ENCODE results near the gene BCAP29. TPM values are rescaled to one million over a fixed set of nuclear protein-coding genes. Genes with fewer than 3 reads are reported as not detected.

The BCAP29 gene
- total RNA-seq, 1 experiment from 2014 or later, result 35.3 TPM

DNA sequence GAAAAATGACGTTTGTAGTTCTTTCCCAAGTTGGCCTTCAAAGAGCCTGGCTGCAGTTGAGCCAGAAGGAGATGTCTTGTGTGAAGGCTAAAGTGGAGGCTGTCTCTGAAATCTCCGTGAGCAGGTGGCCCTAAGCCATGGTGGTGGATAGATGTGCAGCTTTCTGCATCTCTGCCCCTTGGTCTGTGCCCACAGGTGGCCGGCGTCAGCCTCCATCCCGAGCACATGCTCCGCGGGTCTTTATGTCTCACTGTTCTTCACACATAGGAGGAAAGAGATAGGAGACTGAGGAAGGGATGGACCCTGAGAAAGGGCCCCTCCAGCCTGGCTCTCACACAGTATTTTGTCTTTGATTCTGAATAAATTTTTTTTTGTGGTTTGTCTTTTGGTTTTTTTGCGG, 50.3 kb downstream of the BCAP29 start:
- TF ChIP-seq, protein P1, sequence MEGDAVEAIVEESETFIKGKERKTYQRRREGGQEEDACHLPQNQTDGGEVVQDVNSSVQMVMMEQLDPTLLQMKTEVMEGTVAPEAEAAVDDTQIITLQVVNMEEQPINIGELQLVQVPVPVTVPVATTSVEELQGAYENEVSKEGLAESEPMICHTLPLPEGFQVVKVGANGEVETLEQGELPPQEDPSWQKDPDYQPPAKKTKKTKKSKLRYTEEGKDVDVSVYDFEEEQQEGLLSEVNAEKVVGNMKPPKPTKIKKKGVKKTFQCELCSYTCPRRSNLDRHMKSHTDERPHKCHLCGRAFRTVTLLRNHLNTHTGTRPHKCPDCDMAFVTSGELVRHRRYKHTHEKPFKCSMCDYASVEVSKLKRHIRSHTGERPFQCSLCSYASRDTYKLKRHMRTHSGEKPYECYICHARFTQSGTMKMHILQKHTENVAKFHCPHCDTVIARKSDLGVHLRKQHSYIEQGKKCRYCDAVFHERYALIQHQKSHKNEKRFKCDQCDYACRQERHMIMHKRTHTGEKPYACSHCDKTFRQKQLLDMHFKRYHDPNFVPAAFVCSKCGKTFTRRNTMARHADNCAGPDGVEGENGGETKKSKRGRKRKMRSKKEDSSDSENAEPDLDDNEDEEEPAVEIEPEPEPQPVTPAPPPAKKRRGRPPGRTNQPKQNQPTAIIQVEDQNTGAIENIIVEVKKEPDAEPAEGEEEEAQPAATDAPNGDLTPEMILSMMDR (IDR thresholded peaks at IDR 0.05; ENCODE audit: insufficient read depth in 1 of 2, low read depth in 1 of 2, low read length in 1 of 2, severe bottlenecking in 1 of 2, unreplicated experiment in 1 of 2), result no peak
- intact Hi-C loops (cut with micrococcal nuclease; ENCODE audit: unreplicated experiment), result no loop called here
- H3K36me3 Mint-ChIP-seq (ENCODE audit: insufficient read depth, unreplicated experiment), result no peaks in the 10 kb centered on the region
- no peaks in the 10 kb centered on the region; the same call in 1 of the 2 replicates for H3K36me3 ChIP-seq (ENCODE audit: control insufficient read depth, insufficient read depth, low read length)
- BruUV-seq (replicated peaks), result no TSS peak
- no peak overlapping the region for H3K4me3 Mint-ChIP-seq (ENCODE audit: unreplicated experiment)
- H3K27me3 ChIP-seq (replicated peaks; ENCODE audit: control insufficient read depth, insufficient read depth, low read length), result no peaks in the 10 kb centered on the region
- H3K27me3 Mint-ChIP-seq (ENCODE audit: insufficient read depth, unreplicated experiment), result no peaks in the 10 kb centered on the region
- no peak for DNase-seq
- no peak overlapping the region for H3K27ac Mint-ChIP-seq (ENCODE audit: unreplicated experiment)
- no peaks in the 10 kb centered on the region for H3K4me1 ChIP-seq
- no peaks in the 10 kb centered on the region for H3K9me3 ChIP-seq
- POLR2A ChIA-PET, result no interaction called here
- no peaks in the 10 kb centered on the region for H3K4me1 Mint-ChIP-seq (ENCODE audit: low read depth, unreplicated experiment)
- CTCF ChIA-PET, result no interaction called here
- peaks cover 8% of the 10 kb centered on the region for H3K9me3 Mint-ChIP-seq (ENCODE audit: unreplicated experiment)
- H3K4me3 ChIP-seq (ENCODE audit: low read depth, low read length), result no peak overlapping the region

DNA sequence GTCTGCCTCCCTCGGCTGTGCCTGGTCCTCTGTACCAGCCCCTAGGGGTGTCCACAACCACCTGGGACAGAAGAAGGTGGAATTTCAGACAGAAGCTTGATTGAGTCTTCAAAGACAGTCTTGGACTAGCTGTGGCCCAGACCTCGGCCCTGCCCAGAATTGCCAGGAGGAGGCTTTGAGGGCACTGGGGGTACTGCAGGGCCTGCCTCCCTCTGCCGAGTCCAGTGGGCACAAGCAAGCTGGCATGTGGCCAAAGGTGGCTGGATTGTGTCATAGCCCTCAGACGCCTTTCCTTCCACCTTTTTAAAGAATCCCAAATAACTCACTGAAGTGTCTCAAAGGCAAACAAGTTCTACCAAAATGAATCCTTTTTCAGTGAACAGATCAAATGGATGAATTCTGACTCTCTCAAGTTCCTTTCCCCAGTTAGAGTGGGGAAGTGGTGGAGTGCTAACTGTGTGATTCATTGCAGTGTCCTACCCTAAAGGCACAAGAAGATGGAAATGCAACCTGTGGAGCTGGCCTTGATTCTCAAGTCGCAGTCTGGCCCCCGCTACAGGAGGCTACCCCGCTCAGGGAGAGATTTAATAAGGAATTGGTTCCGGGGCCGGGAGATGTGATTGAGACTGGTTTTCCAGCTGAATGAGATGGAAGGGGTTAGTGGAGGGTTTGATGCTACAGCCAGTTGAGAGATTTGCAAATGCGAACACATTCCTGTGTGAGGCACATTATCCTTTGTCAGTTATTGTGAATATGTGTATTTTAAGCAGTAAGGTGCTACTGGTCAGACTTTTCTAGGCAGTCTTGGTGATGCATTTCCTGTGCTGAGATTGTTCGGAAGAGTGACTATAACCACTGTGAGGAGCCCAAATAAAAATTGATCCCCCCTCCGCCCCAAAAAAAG, 51.8 kb downstream of the BCAP29 start:
- Mint-ChIP-seq H3K4me3 (ENCODE audit: unreplicated experiment) (no peak overlapping the region), H3K27me3 (ENCODE audit: insufficient read depth, unreplicated experiment) (no peaks in the 10 kb centered on the region), H3K9me3 (ENCODE audit: unreplicated experiment) (peaks cover 5% of the 10 kb centered on the region), H3K36me3 (ENCODE audit: insufficient read depth, unreplicated experiment) (no peaks in the 10 kb centered on the region), H3K27ac (ENCODE audit: unreplicated experiment) (no peak overlapping the region), H3K4me1 (ENCODE audit: low read depth, unreplicated experiment) (no peaks in the 10 kb centered on the region)
- CTCF ChIA-PET, result no interaction called here
- Histone ChIP-seq H3K9me3 (no peaks in the 10 kb centered on the region), H3K27me3 (replicated peaks; ENCODE audit: control insufficient read depth, insufficient read depth, low read length) (no peaks in the 10 kb centered on the region), H3K36me3 (ENCODE audit: control insufficient read depth, insufficient read depth, low read length) (no peaks in the 10 kb centered on the region; the same call in 1 of the 2 replicates), H3K4me3 (ENCODE audit: low read depth, low read length) (no peak overlapping the region), H3K4me1 (no peaks in the 10 kb centered on the region)
- DNase-seq, result no peak
- TF ChIP-seq, protein P1 (IDR thresholded peaks at IDR 0.05; ENCODE audit: insufficient read depth in 1 of 2, low read depth in 1 of 2, low read length in 1 of 2, severe bottlenecking in 1 of 2, unreplicated experiment in 1 of 2), result no peak
- POLR2A ChIA-PET, result no interaction called here
- intact Hi-C loops (cut with micrococcal nuclease; ENCODE audit: unreplicated experiment), result no loop called here
- BruUV-seq (replicated peaks), result no TSS peak

GRCh38 chr7:107632492-107632865, 52.4 kb downstream of the BCAP29 start:
- intact Hi-C loops (cut with micrococcal nuclease; ENCODE audit: unreplicated experiment), result no loop called here
- H3K27ac Mint-ChIP-seq (ENCODE audit: unreplicated experiment), result no peak overlapping the region
- H3K36me3 Mint-ChIP-seq (ENCODE audit: insufficient read depth, unreplicated experiment), result no peaks in the 10 kb centered on the region
- CTCF ChIA-PET, result no interaction called here
- POLR2A ChIA-PET, result no interaction called here
- no peaks in the 10 kb centered on the region for H3K27me3 Mint-ChIP-seq (ENCODE audit: insufficient read depth, unreplicated experiment)
- Histone ChIP-seq H3K9me3 (no peaks in the 10 kb centered on the region), H3K36me3 (ENCODE audit: control insufficient read depth, insufficient read depth, low read length) (no peaks in the 10 kb centered on the region; the same call in 1 of the 2 replicates), H3K27me3 (replicated peaks; ENCODE audit: control insufficient read depth, insufficient read depth, low read length) (no peaks in the 10 kb centered on the region), H3K4me1 (no peaks in the 10 kb centered on the region), H3K4me3 (ENCODE audit: low read depth, low read length) (no peak overlapping the region)
- BruUV-seq (replicated peaks), result no TSS peak
- no peaks in the 10 kb centered on the region for H3K9me3 Mint-ChIP-seq (ENCODE audit: unreplicated experiment)
- no peak overlapping the region for H3K4me3 Mint-ChIP-seq (ENCODE audit: unreplicated experiment)
- DNase-seq, result no peak
- H3K4me1 Mint-ChIP-seq (ENCODE audit: low read depth, unreplicated experiment), result no peaks in the 10 kb centered on the region
- TF ChIP-seq, protein P1 (IDR thresholded peaks at IDR 0.05; ENCODE audit: insufficient read depth in 1 of 2, low read depth in 1 of 2, low read length in 1 of 2, severe bottlenecking in 1 of 2, unreplicated experiment in 1 of 2), result no peak
